GM19035 (cell line): Measurements from ENCODE around the gene ZRANB2.

Experiments
- ATAC-seq: cut with Tn5 transposase; IDR thresholded peaks from one replicate; pipeline ENCODE4 v1.9.1; 2021; ENCODE audit not compliant: unreplicated experiment

Gene ZRANB2, protein sequence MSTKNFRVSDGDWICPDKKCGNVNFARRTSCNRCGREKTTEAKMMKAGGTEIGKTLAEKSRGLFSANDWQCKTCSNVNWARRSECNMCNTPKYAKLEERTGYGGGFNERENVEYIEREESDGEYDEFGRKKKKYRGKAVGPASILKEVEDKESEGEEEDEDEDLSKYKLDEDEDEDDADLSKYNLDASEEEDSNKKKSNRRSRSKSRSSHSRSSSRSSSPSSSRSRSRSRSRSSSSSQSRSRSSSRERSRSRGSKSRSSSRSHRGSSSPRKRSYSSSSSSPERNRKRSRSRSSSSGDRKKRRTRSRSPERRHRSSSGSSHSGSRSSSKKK

DNA sequence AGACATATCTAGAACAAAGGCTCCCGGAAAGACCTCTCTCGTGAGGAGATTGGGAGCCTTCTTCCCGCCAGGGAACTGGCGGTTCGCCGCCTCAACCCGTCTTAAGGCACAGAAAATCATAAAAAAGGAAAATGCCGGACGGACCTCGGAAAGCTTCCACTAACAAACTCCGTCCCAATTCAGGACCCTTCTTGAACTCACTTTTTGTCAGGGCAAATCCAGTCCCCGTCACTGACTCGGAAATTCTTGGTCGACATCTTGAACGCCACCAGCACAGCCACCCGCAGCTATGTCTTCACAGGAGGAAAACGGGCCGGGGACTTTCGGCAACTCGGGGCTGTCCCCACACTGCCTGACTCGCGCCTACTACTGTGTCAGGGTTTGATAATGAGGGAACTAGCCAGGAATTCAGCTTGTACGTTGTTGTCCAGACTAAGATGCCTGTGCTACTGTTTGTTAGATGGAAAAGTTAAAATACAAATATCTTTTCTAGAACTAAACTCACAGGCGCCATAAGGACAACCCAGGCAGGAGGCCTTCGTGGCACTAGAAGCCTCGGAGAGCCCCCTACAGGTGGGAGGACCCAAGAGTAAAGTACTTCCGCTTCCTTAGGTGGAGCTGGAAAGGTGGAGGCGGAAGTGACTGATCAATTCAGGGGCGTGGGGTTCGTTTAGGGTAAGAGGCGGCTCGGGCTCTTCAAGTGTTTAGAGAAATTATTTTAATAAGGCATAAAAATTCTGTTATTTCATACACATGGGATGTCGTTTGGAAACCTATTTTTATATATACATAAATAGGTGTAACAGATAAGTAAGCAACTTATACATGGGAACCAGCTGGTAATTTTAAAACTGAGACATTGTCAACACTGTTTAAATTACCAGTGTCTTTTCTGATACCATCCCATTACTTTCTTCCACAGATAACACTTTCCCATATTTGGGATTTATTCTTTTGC lies at the start of gene ZRANB2:
TSS of gene ZRANB2 (minus strand) at position 297 of the 958 bp plus-strand sequence. CDS start at position 257, 40 bp downstream.
- peak; percentile 100 for ATAC-seq

DNA sequence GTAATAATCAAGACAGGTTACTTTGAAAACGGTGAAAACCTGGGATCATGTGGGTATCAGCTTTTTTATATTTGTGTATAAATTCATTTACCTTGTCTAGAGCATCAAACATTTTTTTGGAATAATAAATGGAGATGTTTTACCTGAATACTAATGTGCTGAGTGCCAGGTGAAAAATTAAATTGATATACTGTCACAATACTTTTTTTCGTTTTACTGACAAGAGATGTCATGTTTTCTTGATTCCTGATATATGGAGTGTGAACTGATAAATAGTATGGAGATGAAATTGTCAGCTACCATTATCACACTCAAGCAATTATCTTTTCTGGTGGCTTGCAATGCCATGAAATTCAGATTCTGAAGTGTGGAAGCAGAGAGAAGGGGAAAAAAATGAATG lies 47.2 kb upstream of the ZRANB2 start:
- no peak for ATAC-seq

DNA sequence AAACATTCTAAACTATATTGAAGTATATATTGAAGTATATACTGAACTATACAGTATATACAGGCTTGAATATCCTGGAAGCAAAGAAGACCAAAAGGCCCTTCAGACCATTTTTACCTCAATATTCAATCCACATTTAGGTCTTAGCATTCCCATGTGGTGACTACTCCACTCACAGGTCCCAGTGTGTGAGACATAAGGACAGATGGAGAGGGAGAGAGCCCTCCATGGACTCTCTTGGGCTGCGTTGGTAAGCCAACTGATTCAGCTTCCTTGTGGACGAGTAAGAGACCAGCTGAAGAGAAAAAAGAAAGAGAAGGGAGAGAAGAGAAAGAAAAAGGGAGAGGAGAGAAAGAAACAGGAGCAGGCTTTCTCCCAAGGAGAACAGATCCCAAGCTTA lies 37.3 kb upstream of the ZRANB2 start:
- no peak for ATAC-seq

DNA sequence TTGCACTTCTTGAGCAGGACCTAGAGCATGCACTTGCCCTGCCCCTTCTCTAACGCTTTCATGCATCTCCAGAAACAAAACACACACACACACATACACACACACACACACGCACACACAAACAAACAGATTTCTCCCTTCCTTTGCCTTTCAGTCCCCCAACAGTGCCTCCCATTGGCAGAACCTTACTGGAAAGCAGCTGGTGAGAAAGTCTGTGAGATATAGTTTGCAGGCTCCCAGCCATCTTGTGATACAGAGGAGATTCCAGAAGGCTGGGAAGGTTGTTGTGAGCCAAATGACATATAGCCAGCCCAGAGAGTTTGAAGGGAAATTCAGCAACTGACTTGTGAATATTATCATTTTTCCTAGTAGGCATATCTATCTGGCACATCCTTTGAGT lies 35.9 kb upstream of the ZRANB2 start:
- no peak for ATAC-seq

DNA sequence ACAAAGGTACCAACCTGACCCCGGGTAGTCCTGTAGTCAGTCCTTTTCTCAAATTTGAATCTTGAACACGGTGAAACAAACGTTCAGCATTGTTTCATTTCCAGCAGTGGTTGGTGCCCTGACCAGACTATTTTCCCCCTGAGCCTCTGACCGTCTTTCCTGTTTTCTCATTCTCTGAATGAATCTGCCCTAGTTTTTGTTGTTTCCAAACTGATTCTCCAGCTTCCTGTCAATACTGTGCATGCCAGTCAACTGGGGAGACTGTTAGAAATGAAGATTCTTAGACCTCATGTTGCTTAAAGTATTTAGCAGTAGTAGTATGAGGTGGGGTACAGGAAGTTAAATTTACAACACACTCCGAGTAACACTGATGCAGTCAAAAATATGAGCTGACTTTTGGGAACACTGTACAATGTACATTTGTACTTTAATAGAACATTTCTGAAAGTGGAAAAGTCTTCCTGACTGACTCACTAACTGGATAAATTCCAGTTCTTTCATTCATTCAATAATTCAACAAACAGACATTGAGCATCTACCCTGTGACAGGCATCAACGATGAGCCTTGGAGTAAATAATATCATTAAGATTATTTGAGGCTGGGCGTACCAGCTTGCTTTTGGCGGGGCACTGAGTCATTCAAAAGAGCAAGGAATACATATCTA lies 26.0 kb upstream of the ZRANB2 start:
- ATAC-seq = no peak

DNA sequence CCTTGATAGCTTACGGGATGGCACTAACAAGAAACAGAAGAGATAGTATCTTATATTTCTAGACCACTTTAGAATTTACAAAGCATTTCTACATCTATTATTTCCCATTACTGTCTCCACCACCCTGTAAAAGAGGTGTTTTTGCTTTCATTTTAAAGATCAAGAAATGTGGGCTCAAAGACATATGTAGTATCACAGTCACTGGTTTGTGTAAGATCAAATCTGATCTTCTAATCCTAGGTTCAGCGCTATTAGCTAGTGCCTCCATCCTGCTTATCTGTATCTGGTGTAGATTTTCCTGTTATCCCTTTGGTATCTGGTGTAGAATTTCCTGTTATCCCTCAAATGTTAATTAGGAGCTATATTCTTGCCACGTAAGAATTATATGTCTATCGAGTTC lies 23.6 kb upstream of the ZRANB2 start:
- no peak for ATAC-seq

DNA sequence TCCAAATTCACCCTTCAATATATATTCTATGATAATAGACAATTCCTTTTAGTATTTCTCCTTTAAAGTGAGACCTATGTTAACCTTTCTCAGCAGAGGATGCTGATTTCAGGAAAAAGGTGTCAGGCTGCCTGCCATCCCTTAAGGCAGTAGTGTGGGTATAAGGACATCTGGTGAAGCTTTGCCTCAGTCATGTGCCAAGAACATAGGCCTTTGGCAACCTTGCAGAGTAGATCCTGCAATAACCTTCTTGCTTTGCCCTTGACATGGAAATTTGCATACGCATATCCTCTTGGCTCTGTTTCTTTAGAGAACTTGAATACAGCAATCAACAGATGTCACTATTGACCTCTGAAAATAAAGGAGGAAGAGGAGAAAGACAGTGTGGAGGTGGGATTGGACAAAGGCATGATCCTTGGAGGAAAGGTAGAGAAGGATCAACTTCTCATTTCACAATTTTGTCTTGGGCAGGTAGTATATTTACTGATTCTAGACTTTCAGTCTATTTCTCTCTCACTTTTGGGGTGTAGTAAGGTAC lies 21.1 kb upstream of the ZRANB2 start:
- ATAC-seq = no peak

DNA sequence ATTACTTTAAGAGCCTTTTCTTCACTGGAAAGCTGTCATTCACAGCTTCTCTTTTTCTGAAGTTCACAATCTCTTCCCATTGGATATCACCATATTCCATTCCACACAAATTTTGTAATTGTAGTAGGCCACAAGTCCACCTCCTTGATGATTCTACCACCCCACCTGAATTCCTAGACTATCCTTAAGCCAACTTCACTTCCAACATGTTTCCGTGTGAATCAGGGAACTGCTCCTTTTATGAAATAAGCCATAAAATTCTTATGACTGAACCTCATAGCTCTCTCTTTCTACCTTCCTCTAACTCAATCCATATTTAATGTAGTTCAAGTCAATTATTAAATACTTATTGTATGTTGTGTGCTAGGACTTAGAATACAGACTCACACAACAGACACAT lies 16.6 kb upstream of the ZRANB2 start:
- ATAC-seq = no peak

DNA sequence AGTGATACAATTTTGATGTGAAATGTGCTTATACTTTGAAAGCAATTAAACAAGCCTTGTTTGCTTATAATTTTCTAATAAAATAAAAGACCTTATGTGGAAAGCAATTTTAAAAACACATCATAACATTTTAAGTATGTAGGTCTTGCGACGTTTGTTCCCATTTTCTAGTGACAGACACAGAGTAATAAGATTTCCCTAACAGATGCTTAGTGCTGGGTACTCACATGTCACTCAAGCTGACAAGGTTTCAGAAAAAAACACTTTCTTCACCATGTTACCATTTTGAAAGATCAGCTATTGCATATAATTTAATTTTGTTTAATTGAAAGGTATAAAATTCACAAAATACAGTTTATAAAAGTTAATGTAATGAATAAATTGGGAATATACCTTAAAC lies 14.1 kb upstream of the ZRANB2 start:
- no peak for ATAC-seq

DNA sequence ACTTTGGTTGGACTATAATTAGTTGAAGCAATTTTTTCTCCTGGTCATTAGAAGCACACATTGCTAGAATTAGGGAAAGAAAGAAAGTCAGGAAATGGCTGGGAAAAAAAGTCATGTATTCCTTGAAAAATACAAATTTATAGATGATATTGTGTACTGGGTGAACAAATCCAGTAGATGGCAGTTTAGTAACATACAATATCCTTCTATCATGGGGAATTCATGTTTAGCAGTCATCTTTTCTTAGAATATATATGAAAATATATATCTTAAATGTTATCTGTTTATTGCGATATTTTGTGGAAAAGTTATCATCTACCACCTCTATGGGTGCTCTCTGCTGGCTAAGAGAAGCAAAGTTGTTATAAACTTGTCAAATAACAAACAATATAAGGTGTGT lies 13.1 kb upstream of the ZRANB2 start:
- no peak for ATAC-seq

DNA sequence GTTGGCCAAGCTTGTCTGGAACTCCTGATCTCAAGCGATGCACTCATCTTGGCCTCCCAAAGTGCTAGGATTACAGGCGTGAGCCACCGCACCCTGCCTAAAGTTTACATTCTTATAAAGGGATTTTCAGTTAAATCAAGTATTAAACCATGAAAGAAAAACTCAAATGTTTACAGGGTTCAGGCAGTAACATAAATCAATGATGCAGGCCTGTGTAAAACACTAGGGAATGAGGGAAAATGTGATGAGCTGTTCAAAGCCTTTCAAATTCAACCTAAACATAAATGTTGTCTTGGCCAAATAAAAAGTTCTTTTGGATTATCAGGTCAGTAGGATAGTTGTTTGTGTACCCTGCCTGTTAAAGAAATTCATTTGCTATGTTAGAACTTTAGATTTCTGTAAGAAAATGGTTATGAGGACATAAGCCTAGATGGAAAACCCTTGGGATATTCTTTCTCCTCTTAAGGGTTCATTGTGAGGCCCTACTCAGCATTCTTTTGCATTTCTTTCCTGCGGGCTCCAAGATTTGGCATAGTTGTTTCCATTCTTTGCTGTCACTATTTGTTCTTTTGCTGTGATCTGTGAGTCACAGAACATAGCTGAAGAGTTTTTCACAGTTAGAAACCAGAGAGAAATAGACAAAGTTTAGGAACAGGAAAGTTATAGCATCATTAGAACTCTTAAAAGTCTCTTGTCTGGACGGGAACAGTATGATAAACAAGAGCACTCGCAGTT lies 8.9 kb upstream of the ZRANB2 start:
- ATAC-seq = no peak

DNA sequence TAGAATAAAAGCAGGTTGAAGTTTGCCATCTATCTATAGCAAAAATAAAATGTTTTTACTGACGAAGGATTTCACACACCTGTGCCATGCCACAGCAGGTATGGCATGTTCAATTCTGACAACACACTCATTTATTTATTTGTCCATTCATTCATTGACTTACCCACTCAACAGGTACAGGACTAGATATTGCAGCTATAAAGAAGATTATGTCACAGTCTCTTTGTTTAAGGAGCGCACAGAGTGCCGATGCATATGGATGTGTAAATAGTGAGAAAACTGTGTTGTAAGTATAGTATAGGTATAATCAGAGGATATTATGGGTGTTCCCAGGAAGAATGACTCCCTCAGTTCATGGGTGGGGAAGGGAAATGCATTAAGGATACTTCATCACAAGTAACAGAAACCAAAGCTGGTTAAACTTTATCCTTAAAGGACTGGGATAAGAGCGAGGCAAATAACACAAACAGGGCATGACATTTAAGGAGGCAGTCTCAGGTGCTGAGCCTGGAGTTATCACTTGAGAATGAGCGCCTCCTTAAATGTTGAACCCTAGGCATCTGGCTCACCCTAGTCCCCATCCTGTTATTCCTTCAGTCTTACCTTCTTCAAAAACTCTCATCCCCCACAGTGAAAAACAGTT lies 7.9 kb upstream of the ZRANB2 start:
- ATAC-seq = no peak

DNA sequence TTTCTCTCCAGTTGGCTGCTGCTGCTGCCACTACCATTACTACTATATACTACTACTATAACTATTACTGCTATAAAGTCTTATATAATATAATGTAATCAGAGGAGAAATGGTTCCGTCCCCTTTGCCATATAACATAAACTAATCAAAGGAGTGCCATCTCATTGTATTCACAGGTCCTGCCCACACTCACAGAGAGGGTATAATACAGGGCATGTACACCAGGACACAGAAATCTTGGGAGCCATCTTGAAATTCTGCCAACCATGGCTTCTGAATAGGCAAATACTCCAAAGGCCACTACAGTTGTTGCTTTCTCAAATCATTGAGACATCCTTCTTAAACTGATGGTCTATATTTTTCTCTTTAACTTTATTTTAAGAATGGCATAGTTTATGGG lies 6.9 kb upstream of the ZRANB2 start:
- no peak for ATAC-seq

DNA sequence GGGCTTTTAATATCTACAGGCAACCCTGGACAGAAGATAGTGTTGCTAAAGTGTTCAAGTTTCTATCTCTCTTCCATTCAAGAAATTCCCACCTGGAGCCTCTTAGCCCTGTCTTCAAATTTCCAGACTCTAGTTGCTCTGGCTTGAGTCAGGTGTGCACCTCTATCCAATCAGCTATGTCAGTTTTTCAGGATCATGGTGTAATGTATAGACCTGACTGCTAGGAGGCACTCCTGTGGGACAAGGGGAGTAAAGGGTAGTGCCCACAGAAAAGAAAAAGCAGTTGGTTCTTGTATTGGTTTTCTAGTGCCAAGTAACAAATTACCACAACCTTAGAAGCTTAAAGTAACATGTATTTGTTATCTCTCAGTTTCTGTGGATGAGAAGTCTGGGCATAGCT lies 6.2 kb upstream of the ZRANB2 start:
- no peak for ATAC-seq

DNA sequence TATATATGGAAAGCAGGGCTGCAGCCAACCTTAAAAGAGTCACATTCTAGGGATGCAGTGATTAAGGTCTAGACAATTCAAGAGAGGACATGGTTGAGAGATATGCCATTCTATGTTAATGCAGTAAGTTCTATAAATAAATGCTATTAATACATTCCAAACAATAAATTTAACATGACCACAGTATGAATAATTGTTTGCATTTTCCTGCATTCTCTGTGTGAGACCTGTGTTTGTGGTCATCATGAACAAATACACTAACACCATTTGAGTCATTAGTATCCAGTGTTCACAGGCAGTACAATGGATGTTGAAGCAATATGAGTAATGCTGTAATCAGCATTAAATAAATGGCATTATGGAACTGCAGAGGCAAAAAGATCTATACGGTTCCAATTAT lies 5.5 kb upstream of the ZRANB2 start:
- ATAC-seq = no peak

DNA sequence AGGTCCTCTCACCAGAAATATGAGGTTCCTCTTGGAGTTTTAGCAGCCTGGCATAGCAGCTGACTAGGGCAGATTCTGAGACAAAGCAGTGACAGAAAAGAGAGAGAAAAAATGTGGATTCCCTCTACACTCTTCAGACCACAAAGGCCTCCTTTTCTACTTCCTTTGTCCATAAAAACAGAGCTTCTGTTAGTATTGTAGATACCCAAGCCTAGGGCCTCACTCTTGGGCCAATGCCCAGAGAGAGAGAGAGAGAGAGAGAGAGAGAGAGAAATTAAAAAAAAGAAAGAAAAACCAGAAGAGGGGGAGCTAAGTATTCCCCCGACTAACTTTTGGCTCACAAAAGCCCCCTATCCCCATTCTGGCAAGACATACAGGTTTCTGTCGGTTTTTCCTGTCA lies 2.4 kb upstream of the ZRANB2 start:
- no peak for ATAC-seq

DNA sequence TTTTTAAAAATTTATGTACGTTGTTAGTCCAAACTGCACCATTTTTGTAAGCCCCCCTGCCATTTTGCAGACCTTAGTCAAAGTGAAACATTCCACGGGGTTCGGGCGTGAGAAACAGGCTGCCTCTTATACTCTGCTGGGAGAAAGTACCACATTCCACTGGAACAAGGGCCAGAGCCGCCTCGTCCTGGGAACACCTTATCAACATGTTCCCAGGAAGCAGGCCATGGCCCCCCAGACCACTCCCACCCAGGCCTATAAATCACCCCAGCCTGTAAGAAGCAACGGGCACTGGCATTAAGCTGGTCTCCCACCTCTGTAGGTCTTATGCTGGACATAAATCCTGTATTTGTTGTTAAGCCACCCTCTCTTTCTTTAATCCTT lies 854 bp upstream of the ZRANB2 start:
- no peak for ATAC-seq

DNA sequence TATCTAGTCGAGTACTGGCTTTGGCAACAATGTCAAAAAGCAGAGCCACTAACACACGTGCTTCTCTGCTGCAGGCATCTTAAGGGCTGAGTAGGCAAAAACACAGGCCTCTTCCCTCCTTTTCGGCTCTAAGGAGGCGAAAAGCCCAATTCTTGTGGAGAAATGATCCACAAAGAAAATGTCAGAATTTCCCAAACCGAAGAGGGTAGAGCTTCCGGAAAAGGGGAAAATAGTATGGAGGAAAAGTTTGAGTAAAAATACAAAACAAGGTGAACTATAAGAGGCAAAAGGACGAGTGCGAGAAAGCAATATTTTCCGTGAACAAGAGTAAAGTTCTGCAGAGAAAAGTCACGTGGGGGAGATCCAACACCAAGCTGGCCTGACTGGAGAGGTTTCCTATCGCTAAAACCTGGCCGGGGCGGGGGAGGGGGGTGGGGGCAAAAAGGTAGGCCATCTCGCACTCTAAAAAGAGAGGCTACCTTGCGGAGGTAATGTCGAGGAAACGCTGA lies 551 bp downstream of the ZRANB2 start:
- ATAC-seq = peak; percentile 12

DNA sequence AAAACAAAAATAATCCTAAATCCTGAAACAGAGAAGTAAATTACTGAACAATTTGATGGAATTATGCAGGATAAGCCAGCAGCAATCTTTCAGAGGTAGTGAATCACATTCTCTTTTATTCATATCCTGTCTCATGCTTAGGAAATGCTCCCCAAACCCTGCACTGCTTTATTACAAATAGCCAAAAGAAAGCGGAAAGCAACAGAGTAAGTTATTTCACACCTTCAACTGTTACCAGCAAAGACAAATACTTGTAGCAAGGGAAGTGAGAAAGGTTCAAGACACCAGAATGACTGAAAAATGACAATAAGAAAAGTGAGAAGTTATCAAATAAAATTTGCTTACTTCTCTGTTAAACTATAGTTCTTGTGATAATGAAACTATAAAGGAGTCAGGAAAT lies 6.2 kb downstream of the ZRANB2 start:
- no peak for ATAC-seq

DNA sequence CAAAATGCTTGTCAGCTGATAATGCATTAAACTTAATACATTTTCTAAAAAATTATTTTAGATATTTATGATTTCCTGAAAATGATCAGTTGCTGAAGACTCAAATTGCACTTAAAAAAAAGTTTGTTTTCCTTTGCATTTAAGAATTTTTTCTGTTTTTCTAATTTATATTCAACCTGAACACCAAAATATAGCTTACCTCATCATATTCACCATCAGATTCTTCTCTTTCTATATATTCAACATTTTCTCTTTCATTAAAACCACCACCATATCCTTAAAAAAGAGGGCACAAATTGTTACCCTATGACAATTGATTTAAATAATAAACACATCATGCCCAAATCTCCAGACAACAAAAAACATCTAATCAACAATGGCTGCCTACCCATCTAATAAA lies 8.6 kb downstream of the ZRANB2 start:
- no peak for ATAC-seq
